Mesothelial cell of epicardium (in vitro differentiated cells): ENCODE data around the gene ARFGAP3. TPM values are rescaled to one million over a fixed set of nuclear protein-coding genes. Genes with fewer than 3 reads are reported as not detected.

ENCODE experiments used
- DNase-seq, 2 experiments: peaks; one replicate each; pipeline ENCODE4 v3.0.0; 2021; ENCODE audit warnings: low spot score in 2 of 2; ENCODE audit not compliant: unreplicated experiment in 2 of 2
- H3K27ac Mint-ChIP-seq: 2 replicates; pipeline ENCODE4 v1.8.0; 2021; ENCODE audit warnings: mixed read lengths
- H3K27me3 Mint-ChIP-seq: 2 replicates; pipeline ENCODE4 v1.8.0; 2021; ENCODE audit warnings: low read depth, mixed read lengths
- H3K36me3 Mint-ChIP-seq: 2 replicates; pipeline ENCODE4 v1.8.0; 2021; ENCODE audit warnings: mixed read lengths
- H3K4me1 Mint-ChIP-seq: 2 replicates; pipeline ENCODE4 v1.8.0; 2021; ENCODE audit warnings: mixed read lengths
- H3K4me3 Mint-ChIP-seq: 2 replicates; pipeline ENCODE4 v1.8.0; 2021; ENCODE audit warnings: mild to moderate bottlenecking, moderate library complexity, mixed read lengths
- H3K9me3 Mint-ChIP-seq: 2 replicates; pipeline ENCODE4 v1.8.0; 2021; ENCODE audit warnings: mixed read lengths
- total RNA-seq: library from RNA; stranded (reverse); gene quantifications from 3 replicates; pipeline ENCODE4 v1.2.1, GENCODE V29; 2021
- TF ChIP-seq, protein P1 (sequence below): fragments of 200-600 bp; sonication (generic); IDR thresholded peaks from one replicate; pipeline ENCODE4 v1.5.0; 2021; ENCODE audit warnings: antibody characterized with exemption; ENCODE audit not compliant: unreplicated experiment

Gene ARFGAP3
- total RNA-seq, 1 donor from 2014 or later = 33.4 TPM

DNA sequence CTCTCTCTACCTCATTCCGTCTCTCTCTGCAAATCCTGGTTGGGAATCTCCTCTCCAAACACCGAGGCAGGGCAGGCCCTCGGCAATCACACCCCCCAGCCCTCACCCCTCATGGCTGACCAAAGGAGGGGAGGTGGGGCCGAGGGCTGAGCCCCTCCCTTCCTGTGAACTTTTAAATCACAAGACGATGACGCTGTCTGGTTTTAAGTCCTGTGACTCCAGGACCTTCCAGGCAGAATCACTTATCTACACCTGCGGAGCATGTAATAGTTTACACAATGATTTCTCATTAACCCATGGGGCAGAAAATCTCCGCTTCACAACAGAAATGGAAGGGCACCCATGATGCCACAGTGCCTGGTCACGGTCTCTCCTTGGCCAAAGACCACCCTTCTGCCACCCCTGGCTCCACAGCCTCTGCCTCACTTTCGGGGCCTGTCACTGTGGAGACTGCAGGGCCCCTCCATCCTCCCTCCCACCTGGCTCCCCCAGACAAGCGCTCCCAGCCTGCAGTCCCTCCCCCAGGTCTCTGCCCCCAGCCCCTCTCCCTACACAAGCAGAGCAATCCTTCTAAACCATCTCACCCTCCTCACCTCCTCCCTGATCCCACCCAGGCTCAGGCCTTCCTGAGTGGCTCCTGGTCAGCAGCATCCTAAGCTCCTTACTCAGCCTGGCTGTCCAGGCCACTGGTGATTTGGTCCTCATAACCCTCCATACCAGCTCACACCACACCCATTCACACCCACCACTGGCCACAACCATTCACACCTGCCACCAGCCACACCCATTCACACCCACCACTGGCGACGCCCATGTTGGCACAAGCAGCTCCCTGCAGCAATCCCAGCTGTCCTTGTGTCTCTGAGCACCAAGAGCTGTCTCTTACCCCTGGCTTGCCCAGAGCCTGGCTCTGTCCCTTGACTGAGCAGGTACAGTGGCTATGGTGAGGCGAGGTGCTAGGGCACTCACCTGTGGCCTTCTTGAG, 30.7 kb upstream of the ARFGAP3 start:
- Mint-ChIP-seq H3K36me3 (peaks cover 27% of the 10 kb centered on the region), H3K27ac (peak overlapping the region; percentile 18), H3K4me3 (no peak overlapping the region), H3K4me1 (no peaks in the 10 kb centered on the region), H3K9me3 (no peaks in the 10 kb centered on the region), H3K27me3 (no peaks in the 10 kb centered on the region)
- no peak for DNase-seq
- TF ChIP-seq, protein P1, sequence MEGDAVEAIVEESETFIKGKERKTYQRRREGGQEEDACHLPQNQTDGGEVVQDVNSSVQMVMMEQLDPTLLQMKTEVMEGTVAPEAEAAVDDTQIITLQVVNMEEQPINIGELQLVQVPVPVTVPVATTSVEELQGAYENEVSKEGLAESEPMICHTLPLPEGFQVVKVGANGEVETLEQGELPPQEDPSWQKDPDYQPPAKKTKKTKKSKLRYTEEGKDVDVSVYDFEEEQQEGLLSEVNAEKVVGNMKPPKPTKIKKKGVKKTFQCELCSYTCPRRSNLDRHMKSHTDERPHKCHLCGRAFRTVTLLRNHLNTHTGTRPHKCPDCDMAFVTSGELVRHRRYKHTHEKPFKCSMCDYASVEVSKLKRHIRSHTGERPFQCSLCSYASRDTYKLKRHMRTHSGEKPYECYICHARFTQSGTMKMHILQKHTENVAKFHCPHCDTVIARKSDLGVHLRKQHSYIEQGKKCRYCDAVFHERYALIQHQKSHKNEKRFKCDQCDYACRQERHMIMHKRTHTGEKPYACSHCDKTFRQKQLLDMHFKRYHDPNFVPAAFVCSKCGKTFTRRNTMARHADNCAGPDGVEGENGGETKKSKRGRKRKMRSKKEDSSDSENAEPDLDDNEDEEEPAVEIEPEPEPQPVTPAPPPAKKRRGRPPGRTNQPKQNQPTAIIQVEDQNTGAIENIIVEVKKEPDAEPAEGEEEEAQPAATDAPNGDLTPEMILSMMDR = no peak

GRCh38 chr22:42887120-42887519, 30.0 kb upstream of the ARFGAP3 start:
- H3K4me3 Mint-ChIP-seq = no peak overlapping the region
- H3K27ac Mint-ChIP-seq = no peak overlapping the region
- H3K4me1 Mint-ChIP-seq = no peaks in the 10 kb centered on the region

GRCh38 chr22:42885446-42885845, 28.4 kb upstream of the ARFGAP3 start:
- H3K27me3 Mint-ChIP-seq = no peaks in the 10 kb centered on the region

More at GRCh38 chr22:42887120-42887519, 30.0 kb upstream of the ARFGAP3 start:
- Mint-ChIP-seq H3K27me3 (no peaks in the 10 kb centered on the region), H3K36me3 (peaks cover 28% of the 10 kb centered on the region), H3K9me3 (no peaks in the 10 kb centered on the region)
- no peak for DNase-seq
- TF ChIP-seq, protein P1 = no peak

GRCh38 chr22:42884616-42885375, 27.7 kb upstream of the ARFGAP3 start:
- Mint-ChIP-seq H3K27ac (no peak overlapping the region), H3K9me3 (no peaks in the 10 kb centered on the region), H3K36me3 (peaks cover 21% of the 10 kb centered on the region), H3K4me3 (no peak overlapping the region), H3K27me3 (no peaks in the 10 kb centered on the region), H3K4me1 (no peaks in the 10 kb centered on the region)
- DNase-seq = no peak
- TF ChIP-seq, protein P1 = no peak

More at GRCh38 chr22:42885446-42885845, 28.4 kb upstream of the ARFGAP3 start:
- Mint-ChIP-seq H3K36me3 (peaks cover 21% of the 10 kb centered on the region), H3K4me3 (no peak overlapping the region), H3K9me3 (no peaks in the 10 kb centered on the region), H3K27ac (no peak overlapping the region), H3K4me1 (no peaks in the 10 kb centered on the region)
- TF ChIP-seq, protein P1 = no peak
- DNase-seq = no peak

- TF ChIP-seq, protein P1 = no peak
- Mint-ChIP-seq H3K9me3 (no peaks in the 10 kb centered on the region), H3K27me3 (no peaks in the 10 kb centered on the region), H3K27ac (no peak overlapping the region), H3K4me3 (no peak overlapping the region), H3K36me3 (peaks cover 17% of the 10 kb centered on the region), H3K4me1 (no peaks in the 10 kb centered on the region)
- no peak for DNase-seq
These were observed 26.9 kb upstream of the ARFGAP3 start for GRCh38 chr22:42883970-42884369.
